Body of pancreas (tissue), 4 donors: ENCODE data around the gene BRD3OS. TPM values are rescaled to one million over a fixed set of nuclear protein-coding genes. Genes with fewer than 3 reads are reported as not detected.

Source experiments
- ATAC-seq: fragments of 150-250 bp; one replicate; pipeline ENCODE4 v1.9.1; 2016
- DNase-seq, 4 donors: peaks; one replicate each; pipeline ENCODE4 v3.0.0-alpha.2; 2019
- H3K27ac ChIP-seq, 4 donors: fragments of 200-600 bp; sonication (generic); 1 replicate in 3 of 4; 2 replicates in 1 of 4; pipeline versions ENCODE4 v1.5.1 to v1.6.1; 2016 to 2019; ENCODE audit warnings: mild to moderate bottlenecking in 1 of 4, mixed read lengths in 1 of 4, moderate library complexity in 1 of 4
- H3K27me3 ChIP-seq, 2 donors: fragments of 200-600 bp; sonication (generic); one replicate each; pipeline ENCODE4 v1.6.0; 2016; ENCODE audit warnings: mild to moderate bottlenecking in 1 of 2
- H3K36me3 ChIP-seq, 2 donors: fragments of 200-600 bp; sonication (generic); replicated peaks in 1 of 2; 2 replicates each; pipeline ENCODE4 v1.5.1; 2016; ENCODE audit warnings: low read depth in 2 of 2; ENCODE audit not compliant: insufficient read depth in 1 of 2
- H3K4me1 ChIP-seq: fragments of 200-600 bp; sonication (generic); one replicate; pipeline ENCODE4 v1.6.0; 2016
- H3K4me3 ChIP-seq, 2 donors: fragments of 200-600 bp; sonication (generic); 1 replicate in 1 of 2; 2 replicates in 1 of 2; pipeline ENCODE4 v1.5.1; 2016 to 2019
- H3K9me3 ChIP-seq, 3 donors: fragments of 200-600 bp; sonication (generic); 1 replicate in 2 of 3; 2 replicates in 1 of 3; pipeline ENCODE4 v1.5.1; 2016
- CTCF ChIP-seq, 7 experiments: fragments of 450-650 bp in 4 of 7; fragments of 200-600 bp in 3 of 7; sonication (generic) in 3 of 7; IDR thresholded peaks; one replicate each; pipeline ENCODE4 v1.5.1; 2016 to 2019; ENCODE audit warnings: antibody characterized with exemption in 7 of 7
- POLR2A ChIP-seq, 3 donors: fragments of 450-650 bp; IDR thresholded peaks; one replicate each; pipeline ENCODE4 v1.6.1; 2016; ENCODE audit warnings: antibody characterized with exemption in 3 of 3, mild to moderate bottlenecking in 2 of 3
- WGBS, 2 donors: methylation state at CpG; one replicate each; pipeline ENCODE4 v1.1.5; 2017; 5-methylcytosine and 5-hydroxymethylcytosine counted together
- intact Hi-C: fragments of 100-400 bp; cut with DNase I; formaldehyde crosslinking; loops from one replicate; pipeline ENCODE4 v1.15.1; 2023
- total RNA-seq, 2 donors: library from RNA; depleted of rRNA; stranded (reverse); fragments of >200 nt; gene quantifications; one replicate each; pipeline ENCODE4 v1.1.0, GENCODE V29; 2016

The BRD3OS gene
- total RNA-seq, 2 donors from 2014 or later, result 7.3 to 9.6 TPM

GRCh38 chr9:134053941-134054761, 28.9 kb downstream of the BRD3OS start:
- H3K27ac ChIP-seq, result peak overlapping the region in 3 of 4 donors; percentile 81 to 90 (median 86)
- ATAC-seq (no peak), DNase-seq (no peak)
- TF ChIP-seq POLR2A (IDR thresholded peaks at IDR 0.05), result no peak
- no peak for TF ChIP-seq CTCF (IDR thresholded peaks at IDR 0.05)
- H3K27me3 ChIP-seq, result no peaks in the 10 kb centered on the region
- intact Hi-C loops, result no loop called here
- H3K36me3 ChIP-seq, result peaks cover 5 to 13% of the 10 kb centered on the region in 2 donors
- no peaks in the 10 kb centered on the region for H3K9me3 ChIP-seq
- H3K4me3 ChIP-seq, result no peak overlapping the region
- H3K4me1 ChIP-seq, result peaks cover 61% of the 10 kb centered on the region
- WGBS, 2 donors, result 86% methylated on average over 11 to 41 of the region's 44 CpGs

GRCh38 chr9:134054891-134055811, 29.9 kb downstream of the BRD3OS start:
- peaks cover 59% of the 10 kb centered on the region for H3K4me1 ChIP-seq
- H3K9me3 ChIP-seq, result no peaks in the 10 kb centered on the region
- 62 to 77% methylated on average over 8 to 28 of the region's 28 CpGs for WGBS, 2 donors
- H3K27me3 ChIP-seq, result no peaks in the 10 kb centered on the region
- TF ChIP-seq POLR2A (IDR thresholded peaks at IDR 0.05), result peak in 1 of 3 donors; percentile 6
- TF ChIP-seq CTCF (IDR thresholded peaks at IDR 0.05), result no peak
- intact Hi-C loops, result no loop called here
- peak; percentile 71 for ATAC-seq
- H3K27ac ChIP-seq, result peak overlapping the region; percentile 81 to 90 (median 86)
- H3K36me3 ChIP-seq, result peaks cover 5 to 13% of the 10 kb centered on the region in 2 donors
- peak; percentile 76 to 89 (median 88) for DNase-seq
- H3K4me3 ChIP-seq, result no peak overlapping the region

- peak; percentile 83 to 94 (median 92) for DNase-seq
- Histone ChIP-seq H3K4me3 (no peak overlapping the region), H3K27ac (peak overlapping the region; percentile 81 to 90 (median 86)), H3K27me3 (no peaks in the 10 kb centered on the region), H3K36me3 (peaks cover 3 to 11% of the 10 kb centered on the region in 2 donors), H3K4me1 (peaks cover 66% of the 10 kb centered on the region), H3K9me3 (no peaks in the 10 kb centered on the region)
- 18 to 28% methylated on average over 3 to 13 of the region's 13 CpGs for WGBS, 2 donors
- ATAC-seq, result peak; percentile 86
- intact Hi-C loops, result no loop called here
- TF ChIP-seq CTCF (IDR thresholded peaks at IDR 0.05) (peak in 2 of 7 experiments; percentile 14 to 17), POLR2A (IDR thresholded peaks at IDR 0.05) (peak in 1 of 3 donors; percentile 20)
Observed at GRCh38 chr9:134055981-134056461, 30.7 kb downstream of the BRD3OS start.

GRCh38 chr9:134056483-134057306, 31.4 kb downstream of the BRD3OS start:
- TF ChIP-seq POLR2A (IDR thresholded peaks at IDR 0.05) (no peak), CTCF (IDR thresholded peaks at IDR 0.05) (no peak)
- DNase-seq, result peak in 3 of 4 donors; percentile 30 to 48 (median 48)
- H3K27me3 ChIP-seq, result no peaks in the 10 kb centered on the region
- peaks cover 2 to 7% of the 10 kb centered on the region in 2 donors for H3K36me3 ChIP-seq
- peak overlapping the region; percentile 81 to 90 (median 86) for H3K27ac ChIP-seq
- H3K4me1 ChIP-seq, result peaks cover 73% of the 10 kb centered on the region
- intact Hi-C loops, result no loop called here
- no peaks in the 10 kb centered on the region for H3K9me3 ChIP-seq
- H3K4me3 ChIP-seq, result no peak overlapping the region
- no peak for ATAC-seq
- 58 to 69% methylated on average over 16 to 19 of the region's 23 CpGs for WGBS, 2 donors
